Activated CD4-positive, alpha-beta T cell treated with anti-CD3 and anti-CD28 coated beads, Interleukin-2, amount 50 U/mL, for 4 hours (primary cell): Measurements from ENCODE around the gene LMO3.

ENCODE experiments used
- DNase-seq, 2 experiments: peaks; one replicate each; pipeline ENCODE4 v3.0.0-alpha.2; 2020

Gene LMO3

GRCh38 chr12:16599081-16599480 is 6.9 kb downstream of the LMO3 start:
- DNase-seq = no peak

GRCh38 chr12:16594797-16595196 is 11.2 kb downstream of the LMO3 start:
- DNase-seq = no peak

- DNase-seq = no peak
Measured at GRCh38 chr12:16593546-16593945, 12.4 kb downstream of the LMO3 start.

GRCh38 chr12:16590645-16591044 is 15.3 kb downstream of the LMO3 start:
- DNase-seq = no peak

GRCh38 chr12:16588812-16589211 is 17.1 kb downstream of the LMO3 start:
- no peak for DNase-seq

GRCh38 chr12:16587514-16587913 is 18.4 kb downstream of the LMO3 start:
- no peak for DNase-seq

GRCh38 chr12:16587110-16587453 is 18.9 kb downstream of the LMO3 start:
- DNase-seq = no peak

GRCh38 chr12:16586350-16587109 is 19.4 kb downstream of the LMO3 start:
- no peak for DNase-seq

- DNase-seq = no peak
Measured at GRCh38 chr12:16585781-16586180, 20.2 kb downstream of the LMO3 start.

- no peak for DNase-seq
Measured at GRCh38 chr12:16583969-16584745, 21.8 kb downstream of the LMO3 start.

GRCh38 chr12:16581416-16581815 is 24.5 kb downstream of the LMO3 start:
- no peak for DNase-seq

GRCh38 chr12:16579041-16579440 is 26.9 kb downstream of the LMO3 start:
- no peak for DNase-seq

- DNase-seq = no peak
Measured at GRCh38 chr12:16573398-16574077, 32.4 kb downstream of the LMO3 start.

- no peak for DNase-seq
Measured at GRCh38 chr12:16568873-16569272, 37.1 kb downstream of the LMO3 start.

- DNase-seq = no peak
Measured at GRCh38 chr12:16564675-16565074, 41.3 kb downstream of the LMO3 start.

- DNase-seq = no peak
Measured at GRCh38 chr12:16563504-16563903, 42.5 kb downstream of the LMO3 start.

- DNase-seq = no peak
Measured at GRCh38 chr12:16562921-16563320, 43.0 kb downstream of the LMO3 start.

- DNase-seq = no peak
Measured at GRCh38 chr12:16562435-16562834, 43.5 kb downstream of the LMO3 start.

GRCh38 chr12:16560273-16560672 is 45.7 kb downstream of the LMO3 start:
- DNase-seq = no peak

- no peak for DNase-seq
Measured at GRCh38 chr12:16555630-16556029, 50.3 kb downstream of the LMO3 start.

- no peak for DNase-seq
Measured at GRCh38 chr12:16553457-16553856, 52.5 kb downstream of the LMO3 start.

- DNase-seq = no peak
Measured at GRCh38 chr12:16552301-16552700, 53.7 kb downstream of the LMO3 start.

GRCh38 chr12:16545836-16546235 is 60.1 kb downstream of the LMO3 start:
- no peak for DNase-seq

- no peak for DNase-seq
Measured at GRCh38 chr12:16542586-16542985, 63.4 kb downstream of the LMO3 start.
